ENCODE measurements around the gene ADORA1.

DNA sequence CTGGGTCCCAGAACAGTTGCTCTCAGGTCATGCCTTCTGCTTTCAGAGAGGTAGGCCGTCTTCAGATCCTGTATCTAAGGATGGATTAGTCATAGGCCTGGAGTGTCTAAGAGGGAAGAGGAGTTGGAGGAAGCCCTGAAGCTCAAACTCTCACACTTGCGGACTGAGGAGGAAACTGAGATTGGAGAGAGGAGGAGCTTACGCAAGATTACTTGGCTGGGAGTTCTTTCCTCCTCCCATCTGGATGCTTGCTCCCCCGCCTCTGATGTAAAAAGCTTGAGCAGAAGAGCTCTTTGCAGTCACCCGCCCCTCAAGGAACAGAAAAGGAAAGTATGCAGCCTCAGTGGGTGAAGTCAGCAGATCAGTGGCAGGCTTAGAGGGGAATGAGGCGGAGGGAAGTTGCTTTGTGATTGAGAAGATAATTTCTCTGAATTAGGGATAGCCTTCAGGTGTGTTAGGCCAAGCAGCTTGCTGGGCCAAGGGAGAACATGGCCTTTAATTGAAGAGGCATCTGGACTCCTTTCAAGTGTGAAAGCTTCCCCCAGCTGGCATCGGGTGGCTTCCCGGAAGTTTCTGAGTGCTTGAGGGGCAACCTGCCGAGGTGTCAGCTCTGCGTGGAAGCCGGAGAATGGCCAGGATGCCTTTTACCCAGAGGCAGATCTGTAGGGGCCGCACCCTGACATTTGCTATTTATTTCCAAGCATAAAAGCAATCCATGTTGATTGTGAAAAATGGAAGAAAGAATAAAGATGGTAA, 6.6 kb downstream of the ADORA1 start:
- TF ChIP-seq, protein P1, sequence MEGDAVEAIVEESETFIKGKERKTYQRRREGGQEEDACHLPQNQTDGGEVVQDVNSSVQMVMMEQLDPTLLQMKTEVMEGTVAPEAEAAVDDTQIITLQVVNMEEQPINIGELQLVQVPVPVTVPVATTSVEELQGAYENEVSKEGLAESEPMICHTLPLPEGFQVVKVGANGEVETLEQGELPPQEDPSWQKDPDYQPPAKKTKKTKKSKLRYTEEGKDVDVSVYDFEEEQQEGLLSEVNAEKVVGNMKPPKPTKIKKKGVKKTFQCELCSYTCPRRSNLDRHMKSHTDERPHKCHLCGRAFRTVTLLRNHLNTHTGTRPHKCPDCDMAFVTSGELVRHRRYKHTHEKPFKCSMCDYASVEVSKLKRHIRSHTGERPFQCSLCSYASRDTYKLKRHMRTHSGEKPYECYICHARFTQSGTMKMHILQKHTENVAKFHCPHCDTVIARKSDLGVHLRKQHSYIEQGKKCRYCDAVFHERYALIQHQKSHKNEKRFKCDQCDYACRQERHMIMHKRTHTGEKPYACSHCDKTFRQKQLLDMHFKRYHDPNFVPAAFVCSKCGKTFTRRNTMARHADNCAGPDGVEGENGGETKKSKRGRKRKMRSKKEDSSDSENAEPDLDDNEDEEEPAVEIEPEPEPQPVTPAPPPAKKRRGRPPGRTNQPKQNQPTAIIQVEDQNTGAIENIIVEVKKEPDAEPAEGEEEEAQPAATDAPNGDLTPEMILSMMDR (IDR thresholded peaks at IDR 0.05; ENCODE audit: extremely low read depth in 1 of 2, insufficient read depth in 1 of 2, low read depth in 1 of 2, low read length in 2 of 2): no peak
- TF ChIP-seq POLR2A (IDR thresholded peaks at IDR 0.05; ENCODE audit: low read depth, low read length) (no peak), EZH2 (IDR thresholded peaks at IDR 0.05; ENCODE audit: borderline replicate concordance, low read depth, low read length, severe bottlenecking) (no peak)
